Cerebellar cortex (tissue), 1 donor: ENCODE measurements around the gene HABP4.

Experiments used
- DNase-seq: peaks from one replicate; pipeline ENCODE4 v3.0.0-alpha.2; 2015; ENCODE audit warnings: low spot score

HABP4 gene

DNA sequence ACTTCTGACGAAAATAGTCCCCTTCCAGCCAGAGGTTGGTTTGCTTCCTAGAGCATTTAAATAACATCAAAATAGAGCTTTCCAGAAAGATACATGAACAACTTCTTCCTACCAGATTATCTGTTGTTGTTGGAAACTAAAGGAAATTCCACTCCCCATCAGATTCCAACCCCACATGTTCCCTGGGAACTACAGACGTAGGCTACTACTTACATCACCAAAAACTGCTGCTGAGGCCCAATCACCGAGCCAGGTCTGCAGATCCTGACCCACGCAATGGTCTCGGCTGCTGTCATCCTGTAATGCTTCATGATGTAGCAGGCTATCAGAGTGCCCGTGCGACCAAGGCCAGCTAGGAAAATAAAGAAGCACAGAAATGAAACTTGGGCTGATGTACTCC lies 73.4 kb downstream of the HABP4 start:
- no peak for DNase-seq

GRCh38 chr9:96524045-96524444 lies 74.1 kb downstream of the HABP4 start:
- no peak for DNase-seq

DNA sequence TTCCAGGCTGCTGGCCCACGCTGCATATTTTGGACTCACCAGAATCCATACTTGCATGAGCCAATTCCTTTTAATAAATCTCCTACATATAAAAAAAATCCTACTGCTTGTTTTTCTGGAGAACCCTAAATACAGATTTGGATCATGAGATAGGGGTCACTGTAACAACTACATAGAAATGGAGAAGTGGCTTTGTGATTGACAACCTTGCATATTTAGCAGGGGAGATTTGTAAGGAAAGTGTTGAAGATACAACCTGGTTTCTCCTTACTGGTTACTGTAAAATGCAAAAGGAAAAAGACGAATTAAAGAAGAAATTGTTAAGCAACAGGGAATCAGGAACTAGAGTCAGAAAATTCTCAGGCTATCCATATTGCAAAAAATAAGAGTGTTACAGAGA lies 74.8 kb downstream of the HABP4 start:
- DNase-seq: no peak

- no peak for DNase-seq
These were observed 82.2 kb downstream of the HABP4 start for GRCh38 chr9:96532173-96532572.

DNA sequence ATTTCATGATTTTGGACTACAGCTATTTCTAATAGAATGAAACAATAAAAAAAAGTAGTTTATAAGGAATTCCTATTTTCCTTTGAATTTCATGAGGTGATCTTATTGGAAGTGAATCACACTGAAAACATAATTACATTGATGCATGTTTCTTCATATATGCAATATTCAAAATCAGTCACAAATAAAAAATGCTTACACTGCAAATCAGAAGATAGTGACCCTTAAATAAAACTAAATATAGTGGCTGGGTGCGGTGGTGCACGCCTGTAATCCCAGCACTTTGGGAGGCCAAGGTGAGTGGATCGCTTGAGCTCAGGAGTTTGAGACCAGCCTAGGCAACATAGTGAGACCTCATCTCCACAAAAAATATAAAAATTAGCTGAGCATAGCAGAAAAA lies 90.1 kb downstream of the HABP4 start:
- no peak for DNase-seq
